ENCODE data around the gene MAP10. TPM values are rescaled to one million over a fixed set of nuclear protein-coding genes. Genes with fewer than 3 reads are reported as not detected.

MAP10 gene
- total RNA-seq, 1 experiment from 2014 or later = 2.7 TPM

DNA sequence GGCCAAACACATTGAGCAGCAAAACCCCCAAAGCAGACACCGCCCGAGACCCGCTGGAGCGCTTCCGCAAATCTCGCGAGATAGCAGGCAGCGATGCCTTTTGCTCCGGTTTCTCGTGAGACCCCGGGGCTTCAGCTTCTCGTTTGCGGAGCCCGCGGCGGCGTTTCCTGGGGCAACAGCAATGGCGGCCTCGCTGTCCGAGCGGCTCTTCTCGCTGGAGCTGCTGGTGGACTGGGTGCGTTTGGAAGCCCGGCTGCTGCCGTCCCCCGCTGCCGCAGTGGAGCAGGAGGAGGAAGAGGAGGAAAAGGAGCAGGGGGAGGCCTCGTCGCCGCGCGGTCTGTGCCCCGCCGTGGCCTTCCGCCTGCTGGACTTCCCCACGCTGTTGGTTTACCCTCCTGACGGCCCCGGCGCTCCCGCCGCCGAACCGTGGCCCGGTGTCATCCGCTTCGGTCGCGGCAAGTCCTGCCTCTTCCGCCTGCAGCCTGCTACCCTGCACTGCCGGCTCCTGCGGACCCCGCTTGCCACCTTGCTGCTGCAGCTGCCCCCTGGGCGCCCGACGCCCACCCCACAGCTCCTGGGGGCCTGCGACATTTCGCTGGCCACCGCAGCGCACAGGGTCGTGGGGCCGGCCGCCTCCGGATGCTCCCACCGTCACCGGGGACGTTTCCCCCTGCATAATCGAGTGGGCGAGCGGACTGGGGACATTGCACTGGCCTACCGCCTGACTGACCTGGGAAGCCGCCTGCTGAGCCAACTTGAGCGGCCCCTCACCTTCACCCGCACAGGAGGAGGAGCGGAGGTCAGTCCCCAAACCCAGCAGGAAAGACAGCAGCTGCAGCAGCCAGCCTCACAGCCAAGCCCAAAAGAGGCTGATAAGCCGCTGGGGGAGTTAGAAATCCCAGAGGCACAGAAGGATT, at the start of gene MAP10 (continued):
- TF ChIP-seq USF2 (CRISPR knock-in tag; IDR thresholded peaks at IDR 0.05) (no peak; the same call in 1 of the 2 replicates), SP1 (CRISPR knock-in tag; conservative IDR thresholded peaks at IDR 0.05) (no peak), AFF4 (CRISPR knock-in tag; IDR thresholded peaks at IDR 0.05; ENCODE audit: borderline replicate concordance) (peak; percentile 25; the same call in 1 of the 2 replicates), ZNF512 (CRISPR knock-in tag; IDR thresholded peaks at IDR 0.05; ENCODE audit: borderline replicate concordance) (no peak), MYBL2 (CRISPR knock-in tag; IDR thresholded peaks at IDR 0.05) (peak; percentile 26; the same call in 1 of the 2 replicates), E2F1 (CRISPR knock-in tag; IDR thresholded peaks at IDR 0.05) (no peak), CTCF (IDR thresholded peaks at IDR 0.05) (no peak), CREM (CRISPR knock-in tag; IDR thresholded peaks at IDR 0.05) (peak; percentile 72), MXD4 (CRISPR knock-in tag; IDR thresholded peaks at IDR 0.05; ENCODE audit: borderline replicate concordance) (no peak), MAX (CRISPR knock-in tag; IDR thresholded peaks at IDR 0.05) (peak; percentile 92), ZNF416 (CRISPR knock-in tag; IDR thresholded peaks at IDR 0.05) (no peak), CREB1 (CRISPR knock-in tag; IDR thresholded peaks at IDR 0.05) (0 out of 2 replicates have a peak, but pooled peaks have one; percentile 30), ZNF232 (CRISPR knock-in tag; IDR thresholded peaks at IDR 0.05) (peak; percentile 47; the same call in 1 of the 2 replicates), JAZF1 (CRISPR knock-in tag; IDR thresholded peaks at IDR 0.05) (no peak), FOXP1 (CRISPR knock-in tag; IDR thresholded peaks at IDR 0.05; ENCODE audit: borderline replicate concordance) (peak; percentile 87; the same call in 1 of the 2 replicates)
- TF ChIP-seq, protein P1, sequence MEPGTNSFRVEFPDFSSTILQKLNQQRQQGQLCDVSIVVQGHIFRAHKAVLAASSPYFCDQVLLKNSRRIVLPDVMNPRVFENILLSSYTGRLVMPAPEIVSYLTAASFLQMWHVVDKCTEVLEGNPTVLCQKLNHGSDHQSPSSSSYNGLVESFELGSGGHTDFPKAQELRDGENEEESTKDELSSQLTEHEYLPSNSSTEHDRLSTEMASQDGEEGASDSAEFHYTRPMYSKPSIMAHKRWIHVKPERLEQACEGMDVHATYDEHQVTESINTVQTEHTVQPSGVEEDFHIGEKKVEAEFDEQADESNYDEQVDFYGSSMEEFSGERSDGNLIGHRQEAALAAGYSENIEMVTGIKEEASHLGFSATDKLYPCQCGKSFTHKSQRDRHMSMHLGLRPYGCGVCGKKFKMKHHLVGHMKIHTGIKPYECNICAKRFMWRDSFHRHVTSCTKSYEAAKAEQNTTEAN (CRISPR knock-in tag; IDR thresholded peaks at IDR 0.05) = peak; percentile 20; the same call in 1 of the 2 replicates
- TF ChIP-seq, protein P2, sequence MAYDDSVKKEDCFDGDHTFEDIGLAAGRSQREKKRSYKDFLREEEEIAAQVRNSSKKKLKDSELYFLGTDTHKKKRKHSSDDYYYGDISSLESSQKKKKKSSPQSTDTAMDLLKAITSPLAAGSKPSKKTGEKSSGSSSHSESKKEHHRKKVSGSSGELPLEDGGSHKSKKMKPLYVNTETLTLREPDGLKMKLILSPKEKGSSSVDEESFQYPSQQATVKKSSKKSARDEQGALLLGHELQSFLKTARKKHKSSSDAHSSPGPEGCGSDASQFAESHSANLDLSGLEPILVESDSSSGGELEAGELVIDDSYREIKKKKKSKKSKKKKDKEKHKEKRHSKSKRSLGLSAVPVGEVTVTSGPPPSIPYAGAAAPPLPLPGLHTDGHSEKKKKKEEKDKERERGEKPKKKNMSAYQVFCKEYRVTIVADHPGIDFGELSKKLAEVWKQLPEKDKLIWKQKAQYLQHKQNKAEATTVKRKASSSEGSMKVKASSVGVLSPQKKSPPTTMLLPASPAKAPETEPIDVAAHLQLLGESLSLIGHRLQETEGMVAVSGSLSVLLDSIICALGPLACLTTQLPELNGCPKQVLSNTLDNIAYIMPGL (CRISPR knock-in tag; IDR thresholded peaks at IDR 0.05) = peak; percentile 66; the same call in 1 of the 2 replicates

Measured in WTC11 (cell line).